Heart left ventricle (tissue), 16 donors: ENCODE results near the gene UBE4B. TPM values are rescaled to one million over a fixed set of nuclear protein-coding genes. Genes with fewer than 3 reads are reported as not detected.

Experiments
- ATAC-seq, 4 donors: fragments of 200-7000 bp; cut with Tn5 transposase; one replicate each; pipeline ENCODE4 v1.9.1; 2020 to 2022; ENCODE audit warnings: moderate library complexity in 4 of 4, mild to moderate bottlenecking in 3 of 4, moderate number of reproducible peaks in 1 of 4
- DNase-seq, 5 donors: peaks; one replicate each; pipeline ENCODE4 v3.0.0-alpha.2; 2020
- H3K27ac ChIP-seq, 12 donors: fragments of 200-600 bp; sonication (generic) in 4 of 12; one replicate each; pipeline versions ENCODE4 v1.5.0 to v1.8.0; 2016 to 2022; ENCODE audit warnings: mild to moderate bottlenecking in 2 of 12
- H3K27me3 ChIP-seq, 9 donors: fragments of 200-600 bp; sonication (generic) in 2 of 9; one replicate each; pipeline versions ENCODE4 v1.5.1 to v1.8.0; 2016 to 2022; ENCODE audit warnings: mild to moderate bottlenecking in 3 of 9
- H3K36me3 ChIP-seq, 9 donors: fragments of 200-600 bp; sonication (generic) in 2 of 9; one replicate each; pipeline versions ENCODE4 v1.5.0 to v1.8.0; 2018 to 2022; ENCODE audit warnings: mild to moderate bottlenecking in 2 of 9
- H3K4me1 ChIP-seq, 12 donors: fragments of 200-600 bp; sonication (generic) in 4 of 12; one replicate each; pipeline versions ENCODE4 v1.5.0 to v1.8.0; 2016 to 2022; ENCODE audit warnings: mild to moderate bottlenecking in 3 of 12
- H3K4me3 ChIP-seq, 12 donors: fragments of 200-600 bp; sonication (generic) in 4 of 12; one replicate each; pipeline versions ENCODE4 v1.5.0 to v1.8.0; 2017 to 2022; ENCODE audit warnings: mild to moderate bottlenecking in 9 of 12, moderate library complexity in 4 of 12
- H3K9me3 ChIP-seq, 12 donors: fragments of 200-600 bp; sonication (generic) in 4 of 12; one replicate each; pipeline versions ENCODE4 v1.5.0 to v1.8.0; 2016 to 2022; ENCODE audit warnings: mild to moderate bottlenecking in 1 of 12
- CTCF ChIP-seq, 12 donors: fragments of 200-600 bp; sonication (generic) in 4 of 12; IDR thresholded peaks; one replicate each; pipeline versions ENCODE4 v1.5.0 to v1.8.0; 2018 to 2022; ENCODE audit warnings: antibody characterized with exemption in 12 of 12, mild to moderate bottlenecking in 5 of 12
- POLR2A ChIP-seq, 2 donors: fragments of 450-650 bp; IDR thresholded peaks; one replicate each; pipeline ENCODE4 v1.6.1; 2017; ENCODE audit warnings: antibody characterized with exemption in 2 of 2, mild to moderate bottlenecking in 2 of 2, moderate library complexity in 2 of 2
- WGBS, 4 donors: extraction: QIAGEN DNeasy Blood & Tissue Kit in 2 of 4; methylation state at CpG; one replicate each; pipeline versions ENCODE4 v1.1.5 to v1.1.7; 2013 to 2018; 5-methylcytosine and 5-hydroxymethylcytosine counted together
- intact Hi-C, 10 donors: fragments of 100-400 bp; cut with DNase I; formaldehyde crosslinking; loops; one replicate each; pipeline versions ENCODE4 v1.11.1 to v1.14.2; 2022
- polyA plus RNA-seq, 2 donors: library from polyadenylated mRNA; stranded (reverse); fragments of 200-250 nt; gene quantifications; one replicate each; pipeline ENCODE4 v1.2.3, GENCODE V29; 2013
- total RNA-seq, 9 donors: library from RNA; depleted of rRNA in 2 of 9; stranded (reverse); fragments of >200 nt in 2 of 9; fragmentation: NEBNext Ultra II Directional in 3 of 9; extraction: Animal tissue kit (Norgen Biotek cat#: 25700) in 3 of 9; gene quantifications; one replicate each; pipeline versions ENCODE4 v1.1.0 to v1.2.4, GENCODE V29; 2016 to 2023
- donor health status: ischemic (EF 13 %, LVEDD 7.1; RV severe dilation, severe dysfunction).
- donor health status: healthy with polysubstance abuse.
- donor health status: DM: no; HTN: yes; CAD: no.
- donor health status: DM: no; HTN: no; CAD: no.
- donor health status: ischemic (EF 25% LVEDD 6.9; RV normal size, moderate dysfunction).
- donor health status: ischemic (EF 25% LVEDD 5.7; RV mildly dilated, moderate dysfunction).
- donor health status: healthy.
- donor health status: DM: yes; HTN: yes; CAD: no.
- donor health status: ischemic (EF 35%, LVEDD 5.7; RV mildly dilated, moderate dysfunction).
- donor health status: nonischemic (EF 11% LVEDD 7.7; RV severe dilation, severe dysfunction).
- donor health status: DM: yes; HTN: yes; CAD: no.
- donor health status: PGD.
- donor health status: ischemic (EF 29% LVEDD 5.4; RV normal size, mild dysfunction).
- donor health status: nonischemic (EF 23%, LVEDD 6.1; RV moderate dilation, normal function).

UBE4B gene
- total and polyA plus RNA-seq, 11 donors, result 18.5 to 132 (median 67.3) TPM

GRCh38 chr1:10181154-10181553 lies 148.4 kb downstream of the UBE4B start:
- no peak for TF ChIP-seq POLR2A (IDR thresholded peaks at IDR 0.05)
- TF ChIP-seq CTCF (IDR thresholded peaks at IDR 0.05), result no peak
- Histone ChIP-seq H3K9me3 (peaks cover 0 to under 1% (median 0%) of the 10 kb centered on the region in 12 donors), H3K4me3 (no peak overlapping the region), H3K36me3 (peaks cover 0 to 50% (median 40%) of the 10 kb centered on the region in 9 donors), H3K4me1 (no peaks in the 10 kb centered on the region), H3K27ac (no peak overlapping the region), H3K27me3 (no peaks in the 10 kb centered on the region)
- intact Hi-C loops, result no loop called here
- ATAC-seq, result no peak
- 90 to 92% (median 92%) methylated on average over 7 of the region's 7 CpGs for WGBS, 4 donors
- no peak for DNase-seq

GRCh38 chr1:10185759-10186158 lies 153.0 kb downstream of the UBE4B start:
- Histone ChIP-seq H3K4me1 (no peaks in the 10 kb centered on the region), H3K9me3 (peaks cover 0 to 9% (median 0%) of the 10 kb centered on the region in 12 donors), H3K27me3 (no peaks in the 10 kb centered on the region), H3K27ac (no peak overlapping the region), H3K36me3 (peaks cover 0 to 14% (median 8%) of the 10 kb centered on the region in 9 donors), H3K4me3 (no peak overlapping the region)
- intact Hi-C loops, result no loop called here
- WGBS, 4 donors, result 87 to 96% (median 91%) methylated on average over 2 of the region's 2 CpGs
- no peak for ATAC-seq
- TF ChIP-seq POLR2A (IDR thresholded peaks at IDR 0.05), result no peak
- TF ChIP-seq CTCF (IDR thresholded peaks at IDR 0.05), result no peak
- no peak for DNase-seq

GRCh38 chr1:10186331-10187025 lies 153.7 kb downstream of the UBE4B start:
- 81 to 86% (median 84%) methylated on average over 12 of the region's 12 CpGs for WGBS, 4 donors
- intact Hi-C loops, result no loop called here
- Histone ChIP-seq H3K36me3 (peaks cover 0 to 7% (median 1%) of the 10 kb centered on the region in 9 donors), H3K4me1 (no peaks in the 10 kb centered on the region), H3K9me3 (peaks cover 0 to 9% (median 0%) of the 10 kb centered on the region in 12 donors), H3K4me3 (no peak overlapping the region), H3K27ac (no peak overlapping the region), H3K27me3 (no peaks in the 10 kb centered on the region)
- no peak for DNase-seq
- TF ChIP-seq POLR2A (IDR thresholded peaks at IDR 0.05), result no peak
- TF ChIP-seq CTCF (IDR thresholded peaks at IDR 0.05), result no peak
- ATAC-seq, result no peak

GRCh38 chr1:10187026-10187334 lies 154.2 kb downstream of the UBE4B start:
- H3K4me1 ChIP-seq, result no peaks in the 10 kb centered on the region
- no peaks in the 10 kb centered on the region for H3K27me3 ChIP-seq
- TF ChIP-seq CTCF (IDR thresholded peaks at IDR 0.05), result no peak
- H3K9me3 ChIP-seq, result peaks cover 0 to 9% (median 0%) of the 10 kb centered on the region in 12 donors
- H3K27ac ChIP-seq, result no peak overlapping the region
- ATAC-seq, result no peak
- H3K36me3 ChIP-seq, result peaks cover 0 to 3% (median 0%) of the 10 kb centered on the region in 9 donors
- intact Hi-C loops, result no loop called here
- H3K4me3 ChIP-seq, result no peak overlapping the region
- DNase-seq, result no peak
- 95 to 98% (median 97%) methylated on average over 4 of the region's 4 CpGs for WGBS, 4 donors
